ENCODE results near the gene AHCYL1. TPM values are rescaled to one million over a fixed set of nuclear protein-coding genes. Genes with fewer than 3 reads are reported as not detected.
A peak's percentile ranks its signal among the peaks of the same experiment; 100 is the strongest.
"Not testable (repeated sequence)": the region's sequence is repeated elsewhere in the genome, so short reads cannot be mapped to it uniquely, and the experiment has no call there.

Gene AHCYL1
- total RNA-seq, 1 experiment from 2014 or later: 37.6 TPM

DNA sequence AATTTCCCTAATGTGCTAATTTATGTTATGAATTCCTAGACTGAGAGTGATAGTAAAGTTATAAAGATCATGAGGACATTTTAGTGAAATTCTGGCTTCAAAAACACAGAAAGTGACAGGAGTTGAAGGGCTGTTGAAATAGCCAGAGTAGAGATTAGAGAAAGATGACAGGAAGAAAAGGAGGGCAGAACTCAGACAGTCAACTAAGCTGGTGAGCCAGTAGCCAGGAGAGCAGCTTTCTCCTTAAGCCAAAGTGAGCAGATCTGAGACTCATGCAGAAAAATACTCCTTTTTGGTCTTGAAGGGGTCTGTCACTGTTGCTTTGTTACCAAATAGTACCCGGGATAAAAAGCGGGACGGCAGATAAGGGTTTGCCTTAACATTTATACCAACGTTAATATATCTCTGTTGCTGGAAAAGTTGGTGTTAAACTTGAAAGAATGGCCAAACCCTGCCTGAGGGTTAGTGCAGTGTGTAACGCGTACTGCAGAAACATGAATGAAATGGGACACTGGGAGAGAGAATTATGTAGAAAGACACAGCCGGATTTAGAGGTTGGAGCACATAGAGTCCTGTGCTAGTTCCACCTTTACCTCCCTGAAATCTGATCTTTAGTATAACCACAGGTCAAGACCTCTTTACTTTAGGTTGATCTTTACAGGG lies 12.8 kb downstream of the AHCYL1 start:
- DNase-seq (ENCODE audit: low spot score): no peak

DNA sequence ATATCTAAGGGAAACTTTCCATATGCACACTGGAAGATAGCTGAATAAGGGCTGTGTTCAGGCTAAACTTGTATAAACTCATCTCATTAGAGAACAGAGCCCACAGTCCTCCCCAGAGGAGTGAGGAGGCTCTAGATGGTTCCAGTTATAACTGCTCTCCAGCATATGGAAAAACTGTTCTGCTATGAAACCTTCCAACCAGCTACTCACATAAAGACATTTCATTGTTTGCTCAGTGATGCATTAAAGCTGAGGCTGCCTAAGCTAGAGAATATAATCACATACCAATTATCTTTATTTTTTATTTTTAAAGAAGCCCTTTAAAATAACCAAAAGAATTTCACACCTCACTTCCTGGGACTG lies 13.3 kb downstream of the AHCYL1 start:
- DNase-seq (ENCODE audit: low spot score): no peak

DNA sequence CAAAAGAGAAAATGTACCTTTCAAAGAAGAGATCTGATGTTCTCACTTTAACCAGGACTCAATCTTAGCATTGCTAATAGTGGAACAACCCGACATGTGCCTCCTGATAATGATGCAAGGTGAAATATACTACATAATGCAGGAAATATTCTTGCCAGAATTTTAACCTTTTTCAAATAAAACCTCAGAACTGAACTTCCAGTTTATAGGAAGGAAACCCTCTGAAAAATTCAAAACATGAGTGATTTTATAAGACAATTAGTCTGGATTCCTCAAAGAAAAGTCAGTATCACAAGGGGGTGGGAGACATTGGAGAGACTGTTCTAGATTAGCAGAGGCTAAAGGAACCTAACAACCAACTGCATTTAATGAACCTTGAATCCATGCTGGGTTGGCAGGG lies 18.1 kb downstream of the AHCYL1 start:
- DNase-seq (ENCODE audit: low spot score): no peak

DNA sequence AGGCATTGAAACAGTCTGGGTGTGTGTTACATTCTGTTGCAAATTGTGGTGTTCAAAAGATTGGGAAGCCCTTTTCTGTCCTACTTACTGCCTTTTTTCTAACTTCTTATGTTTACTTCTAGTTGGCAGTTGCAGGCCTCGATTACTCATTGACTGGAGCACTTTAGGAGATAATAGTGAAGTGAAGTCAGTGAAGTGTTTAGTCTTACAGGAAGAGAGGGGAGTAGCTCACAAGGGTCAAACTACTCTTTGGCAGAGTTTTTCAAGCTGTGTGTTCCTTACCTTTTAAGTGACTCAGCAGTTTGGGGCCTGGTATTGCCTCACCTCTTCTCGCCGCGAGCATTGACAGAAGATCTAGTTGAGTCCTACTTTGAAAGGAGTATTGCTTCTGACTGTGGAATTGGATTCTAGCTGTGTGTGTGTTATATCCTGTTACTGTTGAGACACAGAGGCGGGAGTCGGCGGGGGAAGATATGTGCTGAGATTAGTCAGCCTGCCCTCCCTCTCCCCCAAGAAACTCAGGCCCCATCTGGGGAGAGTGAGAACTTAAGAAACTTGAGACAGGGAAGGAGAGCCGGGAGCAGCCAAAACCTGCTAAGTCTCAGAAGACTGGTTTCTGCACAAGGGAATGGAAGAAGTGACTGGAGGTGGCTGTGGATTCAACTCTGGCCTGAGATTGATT lies 19.3 kb downstream of the AHCYL1 start:
- DNase-seq (ENCODE audit: low spot score): peak; percentile 85

DNA sequence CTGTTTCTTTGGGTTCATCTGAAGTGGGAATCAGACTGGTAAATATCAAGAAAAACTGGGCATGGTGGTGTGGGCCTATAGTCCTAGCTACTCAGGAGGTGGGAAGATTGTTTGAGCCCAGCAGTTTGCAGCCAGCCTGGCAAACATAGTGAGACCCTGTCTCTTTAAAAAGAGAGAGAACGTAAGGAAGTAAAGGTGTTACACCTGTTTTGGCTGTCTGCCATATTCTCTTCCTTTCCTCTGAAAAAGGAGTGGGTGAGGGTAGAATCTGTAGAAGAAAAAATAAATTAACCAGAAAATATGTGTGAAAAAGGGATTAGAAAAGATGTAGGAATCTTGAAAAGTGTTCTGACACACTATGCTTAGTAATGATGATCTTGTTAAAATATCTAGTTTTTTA lies 20.0 kb downstream of the AHCYL1 start:
- no peak for DNase-seq (ENCODE audit: low spot score)

DNA sequence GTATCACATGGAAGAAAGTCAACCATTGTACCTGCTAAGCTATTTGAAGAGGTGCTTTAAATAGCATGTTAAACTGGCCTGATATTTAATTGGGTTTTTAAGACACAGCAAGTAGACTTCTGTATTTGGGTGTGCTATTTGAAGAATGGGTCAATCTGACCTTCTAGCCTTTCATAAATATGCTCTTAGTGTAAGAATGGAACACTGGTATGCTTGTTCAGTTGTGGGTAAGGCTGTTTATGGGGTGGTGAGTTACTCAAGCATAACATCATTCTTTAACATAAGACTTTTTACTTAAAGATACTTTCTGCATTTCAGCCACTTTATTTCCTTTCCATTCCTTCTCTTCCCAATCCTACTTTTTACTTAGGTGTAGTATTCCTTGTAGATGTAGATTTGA lies 21.4 kb downstream of the AHCYL1 start:
- DNase-seq (ENCODE audit: low spot score): no peak

DNA sequence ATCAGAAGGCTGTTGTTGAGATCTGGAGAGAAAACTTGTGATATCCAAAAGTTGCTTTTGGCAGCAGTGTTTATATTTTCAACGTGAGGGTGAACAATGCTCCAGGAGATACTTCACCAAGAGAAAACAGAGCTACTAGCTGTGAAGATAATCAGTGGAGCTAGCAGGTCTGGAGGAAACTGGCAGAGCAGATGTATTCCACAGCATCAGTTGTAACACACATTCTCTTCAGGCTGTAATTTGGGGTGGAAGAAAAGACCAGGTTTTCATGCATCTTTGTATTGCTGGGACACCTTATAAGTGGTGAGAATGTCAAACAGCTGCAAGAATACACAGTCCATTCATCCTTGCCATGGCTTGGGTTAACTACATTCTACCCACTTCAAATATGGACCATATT lies 22.0 kb downstream of the AHCYL1 start:
- DNase-seq (ENCODE audit: low spot score): no peak

DNA sequence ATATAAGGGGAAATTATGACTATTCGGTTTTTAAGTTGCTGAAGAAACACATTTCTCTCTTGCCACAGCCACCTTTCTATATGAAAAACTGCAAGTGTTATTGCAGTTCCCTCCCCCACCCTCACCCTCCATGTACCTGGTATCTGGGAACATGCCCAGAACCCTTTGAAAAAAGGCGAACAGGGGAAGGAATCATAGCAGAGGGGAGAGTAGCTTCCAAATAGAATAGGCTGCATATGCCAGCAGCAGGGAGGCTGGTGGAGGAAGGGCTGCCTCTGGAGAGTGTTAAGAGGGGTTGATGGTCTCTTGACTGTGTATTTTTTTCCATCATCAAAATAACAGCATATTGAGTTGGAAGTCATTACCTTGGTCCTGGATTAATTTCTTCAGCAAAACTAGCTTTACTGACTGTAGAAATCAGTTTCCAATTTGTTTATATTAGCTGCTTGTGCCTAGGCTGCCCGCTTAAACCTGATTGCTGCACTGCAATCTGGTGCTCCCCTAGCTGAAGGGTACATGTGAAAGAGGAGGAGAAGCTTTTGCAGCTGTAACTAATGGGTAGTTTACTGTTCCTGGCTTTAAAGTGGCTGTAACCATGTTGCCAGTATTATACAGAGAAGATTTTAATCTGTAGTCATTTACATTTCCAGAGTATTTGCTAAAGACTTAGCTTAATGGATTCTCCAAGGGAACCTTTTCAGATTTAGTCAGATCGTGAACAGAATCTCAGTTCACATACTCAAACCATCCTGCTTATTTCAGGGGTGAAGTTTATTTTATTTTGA lies 22.7 kb downstream of the AHCYL1 start:
- DNase-seq (ENCODE audit: low spot score): no peak

DNA sequence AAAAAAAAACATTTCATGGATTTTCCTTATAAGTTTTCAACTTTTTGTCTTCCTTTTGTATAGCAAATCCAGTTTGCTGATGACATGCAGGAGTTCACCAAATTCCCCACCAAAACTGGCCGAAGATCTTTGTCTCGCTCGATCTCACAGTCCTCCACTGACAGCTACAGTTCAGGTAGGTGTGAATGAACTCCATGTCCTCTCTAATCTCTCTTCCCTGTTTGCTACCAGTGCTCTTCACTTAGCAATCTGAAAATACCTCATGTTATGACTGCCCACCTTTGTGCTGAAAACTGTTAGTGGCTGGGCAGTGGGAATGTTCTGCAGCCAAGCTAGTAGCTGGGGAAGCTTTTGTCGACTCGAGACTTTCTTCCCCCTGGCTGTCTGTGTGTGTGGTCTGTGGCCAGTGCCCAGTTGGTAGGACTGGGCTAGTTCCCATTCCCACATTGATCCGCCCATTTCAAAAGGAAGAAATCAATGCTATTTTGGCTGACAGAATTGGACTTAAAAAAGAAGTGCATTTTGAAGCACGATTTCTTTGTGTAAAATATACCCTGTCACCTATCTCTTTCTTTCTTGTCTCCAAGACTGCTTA lies 24.5 kb downstream of the AHCYL1 start:
- no peak for DNase-seq (ENCODE audit: low spot score)

DNA sequence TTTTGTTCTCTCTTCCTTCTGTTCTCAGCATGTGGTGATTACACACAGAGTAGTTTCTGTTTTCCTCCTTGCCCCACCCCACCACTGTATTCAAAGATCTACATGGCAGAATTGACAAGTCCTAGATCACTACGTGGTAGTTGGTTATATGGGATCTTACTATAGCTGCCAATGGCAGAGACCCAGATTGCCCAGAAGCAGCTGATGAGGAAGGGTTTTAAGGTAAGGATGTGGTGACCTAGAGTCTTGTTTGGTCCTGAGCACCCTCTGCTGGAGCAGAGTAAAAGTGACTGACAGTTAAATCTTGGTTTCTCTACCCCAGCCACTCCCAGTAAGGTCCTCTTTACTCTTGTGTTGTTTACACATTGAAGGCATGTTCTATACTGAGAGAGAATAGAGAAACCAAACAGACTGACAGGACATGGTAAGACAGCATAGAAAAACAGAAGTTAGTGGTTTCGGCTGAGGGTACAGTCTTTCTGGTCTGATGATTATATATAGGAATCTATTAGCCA lies 27.0 kb downstream of the AHCYL1 start:
- peak; percentile 41 for DNase-seq (ENCODE audit: low spot score)

DNA sequence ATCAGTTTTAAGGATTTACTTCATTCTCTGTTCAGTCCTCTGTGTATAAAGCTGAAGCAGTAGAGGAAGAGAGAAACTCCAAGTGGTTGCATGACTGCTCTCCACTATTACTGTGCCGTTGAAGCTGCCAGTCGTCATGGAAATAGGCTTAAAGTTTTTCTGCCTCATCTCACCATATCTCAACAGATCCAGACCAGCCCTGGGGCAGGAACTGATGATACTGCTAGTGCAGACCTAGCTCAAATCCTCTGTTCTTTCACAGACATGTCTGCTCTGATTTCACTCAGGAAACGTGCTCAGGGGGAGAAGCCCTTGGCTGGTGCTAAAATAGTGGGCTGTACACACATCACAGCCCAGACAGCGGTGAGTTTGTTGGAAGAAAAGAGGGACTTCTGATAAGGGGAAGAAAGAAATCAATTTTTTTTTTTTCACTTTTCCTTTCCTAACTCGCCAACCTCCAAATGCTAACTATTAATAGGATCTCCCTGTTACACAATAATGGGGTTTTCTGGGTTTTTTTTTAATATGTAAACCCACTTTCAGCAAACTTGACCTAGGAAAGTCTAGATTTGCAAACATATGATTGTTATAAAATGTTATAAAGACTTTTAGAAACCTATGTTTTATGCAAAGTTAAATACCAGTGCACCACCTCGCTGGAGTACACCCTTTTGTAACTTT lies 27.7 kb downstream of the AHCYL1 start:
- DNase-seq (ENCODE audit: low spot score): no peak

DNA sequence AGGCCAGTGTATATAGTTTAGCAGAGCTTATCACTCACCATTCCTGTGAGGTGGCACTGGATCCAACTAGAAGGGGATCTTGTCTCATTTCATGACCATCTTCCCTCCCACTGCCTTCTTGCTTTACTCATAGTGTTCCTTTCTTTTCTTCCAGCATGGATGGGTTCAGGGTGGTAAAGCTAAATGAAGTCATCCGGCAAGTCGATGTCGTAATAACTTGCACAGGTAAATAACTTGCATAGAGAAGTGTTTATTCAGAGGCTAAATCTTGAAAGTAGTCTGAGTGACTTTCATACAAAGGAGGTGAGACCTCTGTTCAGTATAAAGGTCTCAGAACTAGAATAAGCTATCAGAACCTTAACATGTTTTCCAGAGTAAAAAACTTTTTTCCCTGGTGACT lies 33.2 kb downstream of the AHCYL1 start:
- DNase-seq (ENCODE audit: low spot score): no peak

DNA sequence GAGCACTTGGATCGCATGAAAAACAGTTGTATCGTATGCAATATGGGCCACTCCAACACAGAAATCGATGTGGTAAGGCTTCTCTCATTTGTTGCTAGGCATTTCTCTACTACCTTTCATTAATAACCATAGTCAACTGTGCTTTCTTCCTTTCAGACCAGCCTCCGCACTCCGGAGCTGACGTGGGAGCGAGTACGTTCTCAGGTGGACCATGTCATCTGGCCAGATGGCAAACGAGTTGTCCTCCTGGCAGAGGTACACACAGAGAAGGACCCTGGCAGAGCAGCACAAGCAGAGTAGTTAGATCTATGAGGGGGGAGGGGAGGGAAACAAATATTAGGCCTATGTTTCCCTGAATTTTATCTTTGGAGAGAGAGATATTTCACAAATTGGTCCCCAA lies 33.8 kb downstream of the AHCYL1 start:
- no peak for DNase-seq (ENCODE audit: low spot score)

DNA sequence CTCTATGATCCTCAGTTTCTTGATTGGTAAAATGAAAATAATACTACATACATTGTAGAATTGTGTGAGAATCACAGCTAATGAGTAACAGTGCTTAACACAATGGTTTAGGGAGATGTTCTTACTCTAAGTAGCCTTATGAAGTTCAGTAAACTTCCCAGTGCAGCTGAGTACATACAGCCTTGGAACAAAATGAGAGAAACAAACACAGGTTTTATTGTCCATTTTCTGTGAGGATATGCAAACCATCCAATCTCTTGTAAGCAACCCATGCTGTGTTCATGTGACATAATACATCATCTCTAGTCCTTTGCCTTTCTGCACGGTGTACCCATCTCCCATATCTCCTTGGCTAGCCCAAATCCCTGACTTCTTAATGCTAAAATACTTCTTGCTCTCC lies 35.2 kb downstream of the AHCYL1 start:
- no peak for DNase-seq (ENCODE audit: low spot score)

DNA sequence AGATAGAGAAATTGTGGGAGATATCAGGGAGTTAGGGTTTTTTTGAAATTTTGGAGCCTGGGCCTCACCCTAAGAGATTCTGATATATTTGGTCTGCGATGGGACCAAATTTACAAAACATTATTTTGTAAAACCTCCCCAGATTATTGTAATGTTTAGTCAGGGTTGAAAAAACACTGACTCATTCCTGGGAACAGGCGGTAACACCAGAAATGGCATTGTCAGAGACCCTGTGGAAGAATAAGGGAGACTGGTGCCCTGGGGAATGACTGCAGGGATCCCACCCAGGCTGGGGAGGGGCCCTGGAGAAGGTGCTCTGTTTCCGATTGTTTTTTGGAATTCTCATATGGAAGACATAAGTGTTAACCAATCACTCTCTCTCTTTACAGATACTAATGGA lies 36.7 kb downstream of the AHCYL1 start:
- DNase-seq (ENCODE audit: low spot score): no peak

DNA sequence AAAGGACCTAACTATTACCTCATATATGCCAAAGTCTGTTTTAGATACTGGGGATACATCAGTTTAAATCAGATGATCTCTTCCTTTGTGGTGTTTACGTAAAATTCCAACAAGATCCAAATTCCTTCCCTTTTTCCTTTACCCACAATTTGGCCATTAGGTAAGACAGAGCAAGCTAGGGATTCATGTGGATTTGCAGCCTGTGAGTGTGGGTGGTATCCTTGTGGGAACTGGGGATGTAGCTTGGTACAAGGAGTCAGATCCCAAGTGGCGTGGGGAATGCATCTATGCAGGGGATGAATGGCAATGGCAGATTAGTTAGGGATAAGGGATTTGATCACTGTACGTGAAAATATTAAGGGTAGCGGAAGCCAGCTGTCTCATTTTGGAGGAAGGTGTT lies 40.0 kb downstream of the AHCYL1 start:
- no peak for DNase-seq (ENCODE audit: low spot score)

DNA sequence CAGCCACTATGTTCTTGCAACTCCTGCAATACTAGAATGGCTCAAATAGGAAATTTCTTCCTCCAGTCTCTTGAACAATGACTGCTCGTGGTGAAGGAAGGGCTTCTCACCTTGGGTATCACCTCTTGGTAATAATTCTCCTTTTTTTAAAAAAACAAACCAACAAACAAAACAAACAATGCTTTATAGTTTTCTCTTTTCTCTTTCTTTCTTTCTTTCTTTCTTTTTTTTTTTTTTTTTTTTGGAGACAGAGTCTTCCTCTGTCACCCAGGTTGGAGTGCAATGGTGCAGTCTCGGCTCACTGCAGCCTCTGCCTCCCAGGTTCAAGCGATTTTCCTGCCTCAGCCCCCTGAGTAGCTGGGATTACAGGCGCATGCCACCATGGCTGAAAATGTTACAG lies 46.1 kb downstream of the AHCYL1 start:
- DNase-seq (ENCODE audit: low spot score): not testable (repeated sequence)

DNA sequence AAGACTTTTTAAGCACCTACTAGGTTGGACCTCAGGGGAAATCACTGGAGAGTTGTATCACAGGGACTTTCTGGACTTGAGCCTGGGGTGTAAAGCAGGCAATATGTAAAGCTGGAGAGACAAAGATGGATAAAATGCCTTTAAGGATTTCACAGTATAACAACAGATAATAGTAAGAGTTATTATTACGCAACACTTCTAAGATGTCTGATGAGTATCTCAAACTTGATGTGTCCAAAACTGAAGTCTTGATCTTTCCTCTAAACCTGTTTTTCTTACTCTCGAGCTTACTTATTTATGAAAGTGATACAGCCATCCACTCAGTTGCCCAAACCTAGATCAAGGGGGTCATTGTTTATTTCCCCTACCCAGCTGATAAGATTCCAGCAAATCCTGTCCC lies 47.8 kb downstream of the AHCYL1 start:
- no peak for DNase-seq (ENCODE audit: low spot score)

DNA sequence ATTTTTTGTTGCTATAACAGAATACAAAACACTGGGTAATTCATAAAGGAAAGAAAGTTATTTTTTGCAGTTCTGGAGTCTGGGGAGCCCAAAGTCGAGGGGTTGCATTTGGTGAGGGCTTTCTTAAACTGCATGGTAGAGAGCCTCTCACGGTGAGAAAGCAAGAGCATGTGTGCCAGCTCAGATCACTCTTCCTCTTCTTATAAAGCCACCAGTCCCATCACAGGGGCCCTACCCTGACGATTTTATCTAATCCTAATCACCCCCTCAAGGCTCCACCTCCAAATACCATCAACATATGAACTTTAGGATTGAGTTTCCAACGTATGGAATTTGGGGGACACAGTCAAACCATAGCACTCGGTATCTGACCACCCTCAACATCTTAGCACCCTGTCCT lies 48.9 kb downstream of the AHCYL1 start:
- no peak for DNase-seq (ENCODE audit: low spot score)

DNA sequence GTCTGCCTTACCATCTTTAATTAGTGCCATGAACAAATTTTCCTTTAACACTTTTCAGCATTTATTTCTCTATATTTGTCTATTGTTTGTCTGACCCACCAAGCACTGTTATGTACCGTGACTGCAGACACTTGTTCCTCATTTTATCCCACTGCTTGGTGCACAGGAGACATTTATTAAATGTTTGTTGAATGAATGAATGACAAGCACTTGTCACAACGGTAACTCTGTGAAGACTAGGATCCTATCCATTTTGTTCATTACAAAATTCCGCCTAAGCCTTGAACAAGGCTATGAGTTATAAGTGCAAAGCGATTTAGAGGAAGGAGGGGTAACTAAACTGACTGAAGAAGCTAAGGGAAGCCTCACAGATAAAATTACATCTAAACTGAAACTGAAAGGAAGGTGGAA lies 49.5 kb downstream of the AHCYL1 start:
- DNase-seq (ENCODE audit: low spot score): no peak

DNA sequence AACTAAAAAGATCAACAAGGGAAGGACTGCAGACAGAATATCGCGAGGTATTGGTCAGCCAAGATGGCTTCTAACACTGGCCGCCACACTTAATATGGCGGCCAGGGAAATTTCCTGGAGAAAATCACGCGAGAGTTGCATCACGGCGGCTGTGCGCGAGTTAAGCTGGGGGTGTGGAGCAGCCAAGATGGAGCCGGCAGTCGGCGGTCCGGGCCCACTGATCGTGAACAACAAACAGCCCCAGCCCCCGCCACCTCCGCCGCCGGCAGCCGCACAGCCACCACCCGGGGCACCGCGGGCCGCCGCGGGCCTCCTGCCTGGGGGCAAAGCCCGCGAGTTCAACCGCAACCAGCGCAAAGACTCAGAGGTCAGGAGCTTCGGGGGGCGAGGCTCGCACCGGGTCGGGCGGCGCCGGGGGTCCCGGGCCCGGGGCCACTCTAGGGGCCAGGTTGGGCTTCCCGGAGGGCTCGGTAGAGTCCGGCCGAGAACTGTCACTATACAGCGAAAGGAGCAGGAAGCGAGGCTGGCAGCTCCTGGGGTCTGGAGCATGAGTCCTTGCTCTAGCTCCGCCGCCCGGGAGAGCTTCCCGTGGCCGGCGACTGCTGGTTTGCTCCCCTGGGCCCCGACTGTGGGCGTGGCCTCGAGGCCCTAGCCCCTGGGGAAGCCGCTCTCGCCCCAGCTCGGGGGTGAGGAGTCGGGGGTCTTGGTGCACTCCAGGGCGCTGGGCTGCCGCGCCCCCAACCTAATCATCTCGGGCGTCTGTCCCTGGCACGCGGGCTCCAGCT lies 50.1 kb downstream of the AHCYL1 start, which contains the start of gene STRIP1:
TSS of gene STRIP1 (plus strand) at position 174 of the 785 bp plus-strand sequence. CDS start at position 188, 14 bp downstream.
- peak; percentile 95 for DNase-seq (ENCODE audit: low spot score)

All from A172 (cell line).